Activated CD8-positive, alpha-beta T cell treated with anti-CD3 and anti-CD28 coated beads for 36 hours (primary cell): ENCODE data around the gene SH2D4B. TPM values are rescaled to one million over a fixed set of nuclear protein-coding genes. Genes with fewer than 3 reads are reported as not detected.

Experiments
- ATAC-seq: fragments of 200-7000 bp; cut with Tn5 transposase; one replicate; pipeline ENCODE4 v1.10.0; 2021; ENCODE audit warnings: mild to moderate bottlenecking, moderate library complexity
- CTCF ChIA-PET: fragments of 350-600 bp; sonication (Branson Sonifier 250); formaldehyde crosslinking; loops from one replicate; lab custom pipeline; 2021; ENCODE audit warnings: antibody characterized with exemption; lab: Charles Lee
- POLR2A ChIA-PET: fragments of 350-600 bp; sonication (Branson Sonifier 250); formaldehyde crosslinking; loops from one replicate; lab custom pipeline; 2021; ENCODE audit warnings: antibody characterized with exemption; lab: Charles Lee
- DNase-seq: peaks from one replicate; pipeline ENCODE4 v3.0.0-alpha.2; 2020
- H3K27ac Mint-ChIP-seq: one replicate; pipeline ENCODE4 v1.8.0; 2021; ENCODE audit warnings: mild to moderate bottlenecking, mixed read lengths
- H3K27me3 Mint-ChIP-seq: one replicate; pipeline ENCODE4 v1.8.0; 2021; ENCODE audit warnings: mixed read lengths
- H3K36me3 Mint-ChIP-seq: one replicate; pipeline ENCODE4 v1.8.0; 2021; ENCODE audit warnings: low read depth, mixed read lengths
- H3K4me1 Mint-ChIP-seq: one replicate; pipeline ENCODE4 v1.8.0; 2021; ENCODE audit warnings: low read depth, mixed read lengths
- H3K4me3 Mint-ChIP-seq: one replicate; pipeline ENCODE4 v1.8.0; 2021; ENCODE audit warnings: mild to moderate bottlenecking, moderate library complexity, mixed read lengths
- H3K9me3 Mint-ChIP-seq: one replicate; pipeline ENCODE4 v1.8.0; 2021; ENCODE audit warnings: mixed read lengths
- intact Hi-C: fragments of 100-400 bp; cut with micrococcal nuclease; formaldehyde crosslinking; loops from one replicate; pipeline ENCODE4 v1.10.0; 2022
- total RNA-seq, 2 experiments: library from RNA; stranded (reverse); gene quantifications; one replicate each; pipeline ENCODE4 v1.2.3, GENCODE V29; 2021
- TF ChIP-seq, protein P1 (sequence below): fragments of 200-600 bp; IDR thresholded peaks from one replicate; pipeline ENCODE4 v1.8.0; 2022; ENCODE audit warnings: antibody characterized with exemption, mild to moderate bottlenecking

The SH2D4B gene
- total RNA-seq, 2 experiments from 2014 or later = 0.11 to 0.20 TPM

DNA sequence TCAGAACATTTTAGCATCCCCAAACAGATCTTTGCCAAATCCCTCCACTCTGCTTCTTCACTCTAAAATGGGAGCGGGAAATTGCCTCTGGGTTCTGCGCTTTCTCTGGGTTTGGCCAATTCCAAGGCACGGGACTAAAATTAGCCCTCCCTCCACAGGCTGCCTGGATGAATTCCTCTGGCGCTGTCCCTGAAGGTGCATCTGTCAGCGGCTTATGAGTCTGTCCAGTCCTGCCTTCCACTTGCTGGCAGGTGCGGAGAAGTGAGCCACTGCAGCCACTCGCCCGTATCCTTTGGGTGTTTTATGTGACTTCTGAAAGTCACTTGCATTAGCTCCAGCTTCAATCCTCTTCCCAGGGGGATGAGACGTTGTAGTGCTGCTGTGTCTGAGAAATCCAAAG is 121.6 kb downstream of the SH2D4B start:
- TF ChIP-seq, protein P1, sequence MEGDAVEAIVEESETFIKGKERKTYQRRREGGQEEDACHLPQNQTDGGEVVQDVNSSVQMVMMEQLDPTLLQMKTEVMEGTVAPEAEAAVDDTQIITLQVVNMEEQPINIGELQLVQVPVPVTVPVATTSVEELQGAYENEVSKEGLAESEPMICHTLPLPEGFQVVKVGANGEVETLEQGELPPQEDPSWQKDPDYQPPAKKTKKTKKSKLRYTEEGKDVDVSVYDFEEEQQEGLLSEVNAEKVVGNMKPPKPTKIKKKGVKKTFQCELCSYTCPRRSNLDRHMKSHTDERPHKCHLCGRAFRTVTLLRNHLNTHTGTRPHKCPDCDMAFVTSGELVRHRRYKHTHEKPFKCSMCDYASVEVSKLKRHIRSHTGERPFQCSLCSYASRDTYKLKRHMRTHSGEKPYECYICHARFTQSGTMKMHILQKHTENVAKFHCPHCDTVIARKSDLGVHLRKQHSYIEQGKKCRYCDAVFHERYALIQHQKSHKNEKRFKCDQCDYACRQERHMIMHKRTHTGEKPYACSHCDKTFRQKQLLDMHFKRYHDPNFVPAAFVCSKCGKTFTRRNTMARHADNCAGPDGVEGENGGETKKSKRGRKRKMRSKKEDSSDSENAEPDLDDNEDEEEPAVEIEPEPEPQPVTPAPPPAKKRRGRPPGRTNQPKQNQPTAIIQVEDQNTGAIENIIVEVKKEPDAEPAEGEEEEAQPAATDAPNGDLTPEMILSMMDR = no peak
- Mint-ChIP-seq H3K27ac (no peak overlapping the region), H3K9me3 (peaks cover 1% of the 10 kb centered on the region), H3K27me3 (peaks cover 17% of the 10 kb centered on the region), H3K4me1 (peaks cover 3% of the 10 kb centered on the region), H3K36me3 (no peaks in the 10 kb centered on the region), H3K4me3 (no peak overlapping the region)
- ChIA-PET CTCF (no interaction called here), POLR2A (no interaction called here)
- intact Hi-C loops = no loop called here
- no peak for DNase-seq
- ATAC-seq = no peak

DNA sequence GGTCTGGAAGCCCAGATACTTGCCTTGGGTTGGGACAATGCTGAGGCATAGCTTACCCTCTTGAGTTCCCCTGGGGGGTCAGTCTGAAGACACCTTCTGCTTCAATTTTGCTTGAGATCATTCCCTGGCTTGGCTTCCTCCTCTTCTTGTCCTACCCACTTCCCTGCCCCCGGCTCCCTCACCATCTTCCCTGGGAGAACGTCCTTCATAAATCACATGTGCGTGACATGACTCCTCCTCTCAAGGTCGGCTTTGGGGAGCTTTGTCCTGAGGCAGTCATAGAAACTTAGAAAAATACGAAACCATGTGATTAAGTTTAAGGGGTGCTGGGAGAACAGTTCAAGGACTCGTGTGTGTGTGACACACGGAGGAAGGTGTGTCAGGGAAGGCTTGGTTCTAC is 122.6 kb downstream of the SH2D4B start:
- H3K27ac Mint-ChIP-seq = no peak overlapping the region
- intact Hi-C loops = no loop called here
- H3K4me1 Mint-ChIP-seq = peaks cover 3% of the 10 kb centered on the region
- H3K27me3 Mint-ChIP-seq = peaks cover 18% of the 10 kb centered on the region
- DNase-seq (no peak), ATAC-seq (no peak)
- no peaks in the 10 kb centered on the region for H3K9me3 Mint-ChIP-seq
- TF ChIP-seq, protein P1 = no peak
- no peak overlapping the region for H3K4me3 Mint-ChIP-seq
- POLR2A ChIA-PET = no interaction called here
- no peaks in the 10 kb centered on the region for H3K36me3 Mint-ChIP-seq
- CTCF ChIA-PET = interaction anchor here (5.0 kb wide), 1 partner anchor 13 kb away, joined by 56 read pairs; no protein-coding TSS in a partner anchor

DNA sequence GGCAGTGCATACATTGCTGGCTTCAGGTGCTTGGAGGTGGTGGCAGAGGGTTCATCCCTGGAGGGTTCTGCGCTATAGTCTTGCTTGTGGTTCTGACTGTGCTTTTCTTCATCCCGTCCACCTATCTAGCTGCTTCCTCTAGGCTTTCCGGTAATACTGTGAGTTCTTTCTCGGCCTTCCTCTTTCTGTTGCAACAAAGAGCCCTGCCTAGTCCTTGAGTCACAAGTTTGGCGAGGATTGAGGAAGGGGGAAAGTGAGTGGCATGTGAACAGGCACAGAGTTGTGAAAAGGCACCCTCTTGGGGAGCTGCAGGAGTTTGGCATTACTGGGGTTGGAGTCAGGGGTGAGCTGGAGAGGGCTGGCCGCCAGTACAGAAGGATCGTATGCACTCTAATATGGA is 123.0 kb downstream of the SH2D4B start:
- DNase-seq (no peak), ATAC-seq (no peak)
- POLR2A ChIA-PET = no interaction called here
- intact Hi-C loops = no loop called here
- Mint-ChIP-seq H3K36me3 (no peaks in the 10 kb centered on the region), H3K9me3 (no peaks in the 10 kb centered on the region), H3K27ac (no peak overlapping the region), H3K4me3 (no peak overlapping the region), H3K27me3 (peaks cover 21% of the 10 kb centered on the region), H3K4me1 (peaks cover 3% of the 10 kb centered on the region)
- TF ChIP-seq, protein P1 = no peak
- CTCF ChIA-PET = interaction anchor here (1.6 to 5.0 kb wide), 4 partner anchors 9 to 40 kb away, joined by 6 to 56 read pairs (median 37); no protein-coding TSS in a partner anchor

DNA sequence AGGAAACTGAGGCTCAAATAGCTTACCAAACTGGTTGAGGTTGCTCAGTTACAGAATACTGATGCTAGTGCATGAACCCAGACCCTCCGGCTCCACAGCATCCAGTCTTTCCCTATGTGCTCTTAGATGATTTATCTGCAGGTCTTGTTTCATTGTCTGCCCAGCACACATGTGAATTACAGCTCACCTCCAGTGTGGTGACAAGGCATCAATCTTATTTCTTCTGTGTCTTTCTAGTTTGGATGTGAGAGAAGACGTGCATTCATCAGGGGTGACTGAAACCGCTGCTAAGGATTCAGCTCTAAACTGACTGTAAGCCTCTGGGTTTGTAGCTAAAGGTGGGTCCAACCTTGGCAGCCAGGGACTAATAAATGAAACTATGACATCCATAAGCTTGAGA is 123.8 kb downstream of the SH2D4B start:
- Mint-ChIP-seq H3K4me1 (peaks cover 3% of the 10 kb centered on the region), H3K4me3 (no peak overlapping the region)

More for the DNA sequence above, 123.8 kb downstream of the SH2D4B start:
- TF ChIP-seq, protein P1 = no peak
- DNase-seq (no peak), ATAC-seq (no peak)
- intact Hi-C loops = no loop called here
- no peaks in the 10 kb centered on the region for H3K36me3 Mint-ChIP-seq
- CTCF ChIA-PET = interaction anchor here (0.7 to 5.0 kb wide), 15 partner anchors 10 to 279 kb away, joined by 3 to 56 read pairs (median 7); partner anchors contain the start of gene SH2D4B
- POLR2A ChIA-PET = no interaction called here
- H3K27me3 Mint-ChIP-seq = peaks cover 21% of the 10 kb centered on the region
- H3K9me3 Mint-ChIP-seq = no peaks in the 10 kb centered on the region
- no peak overlapping the region for H3K27ac Mint-ChIP-seq
